ENCODE measurements around the gene ZNF831.

The ZNF831 gene

GRCh38 chr20:59165396-59165795 is 1.8 kb downstream of the ZNF831 start:
- Histone ChIP-seq H3K4me1 (ENCODE audit: low read length) (no peaks in the 10 kb centered on the region), H3K27me3 (replicated peaks; ENCODE audit: insufficient read depth, low read length) (peaks cover 91% of the 10 kb centered on the region)

GRCh38 chr20:59165891-59166709 is 2.5 kb downstream of the ZNF831 start:
- Histone ChIP-seq H3K36me3 (replicated peaks; ENCODE audit: insufficient read depth, low read length) (no peaks in the 10 kb centered on the region), H2AFZ (ENCODE audit: low read length) (no peak overlapping the region), H3F3A (ENCODE audit: insufficient read depth, low read length) (no peaks in the 10 kb centered on the region), H3K4me2 (ENCODE audit: low read depth, low read length) (no peak overlapping the region), H3K9me3 (replicated peaks; ENCODE audit: insufficient read depth, low read length) (no peaks in the 10 kb centered on the region), H3K4me1 (ENCODE audit: low read length) (no peaks in the 10 kb centered on the region), H3K79me2 (ENCODE audit: low read length) (no peaks in the 10 kb centered on the region), H3K27me3 (replicated peaks; ENCODE audit: insufficient read depth, low read length) (peaks cover 89% of the 10 kb centered on the region), H4K20me1 (ENCODE audit: insufficient read depth, low read length) (no peaks in the 10 kb centered on the region), H3K9ac (ENCODE audit: low read length) (no peak overlapping the region), H3K27ac (ENCODE audit: low read length) (no peak overlapping the region), H3K4me3 (ENCODE audit: low read length) (no peak overlapping the region), H3K9me2 (replicated peaks; ENCODE audit: insufficient read depth, low read length) (no peaks in the 10 kb centered on the region)
- no peak for DNase-seq
- TF ChIP-seq EZH2 (optimal IDR thresholded peaks at IDR 0.05; ENCODE audit: low read depth, low read length) (no peak), CTCF (IDR thresholded peaks at IDR 0.05; ENCODE audit: low read length) (no peak), EZH2phosphoT487 (IDR thresholded peaks at IDR 0.05; ENCODE audit: low read length) (no peak)

More at GRCh38 chr20:59165396-59165795, 1.8 kb downstream of the ZNF831 start:
- no peaks in the 10 kb centered on the region for H3K79me2 ChIP-seq (ENCODE audit: low read length)
- H3K27ac ChIP-seq (ENCODE audit: low read length), result no peak overlapping the region
- no peak for TF ChIP-seq CTCF (IDR thresholded peaks at IDR 0.05; ENCODE audit: low read length)
- no peak for TF ChIP-seq EZH2phosphoT487 (IDR thresholded peaks at IDR 0.05; ENCODE audit: low read length)
- TF ChIP-seq EZH2 (optimal IDR thresholded peaks at IDR 0.05; ENCODE audit: low read depth, low read length), result no peak
- no peak overlapping the region for H2AFZ ChIP-seq (ENCODE audit: low read length)
- H3K9me2 ChIP-seq (replicated peaks; ENCODE audit: insufficient read depth, low read length), result no peaks in the 10 kb centered on the region
- H3F3A ChIP-seq (ENCODE audit: insufficient read depth, low read length), result no peaks in the 10 kb centered on the region
- DNase-seq, result no peak
- no peak overlapping the region for H3K4me2 ChIP-seq (ENCODE audit: low read depth, low read length)
- H3K9me3 ChIP-seq (replicated peaks; ENCODE audit: insufficient read depth, low read length), result no peaks in the 10 kb centered on the region
- H3K4me3 ChIP-seq (ENCODE audit: low read length), result no peak overlapping the region
- H3K9ac ChIP-seq (ENCODE audit: low read length), result no peak overlapping the region
- H4K20me1 ChIP-seq (ENCODE audit: insufficient read depth, low read length), result no peaks in the 10 kb centered on the region
- H3K36me3 ChIP-seq (replicated peaks; ENCODE audit: insufficient read depth, low read length), result no peaks in the 10 kb centered on the region

- Histone ChIP-seq H3K27me3 (replicated peaks; ENCODE audit: insufficient read depth, low read length) (peaks cover 75% of the 10 kb centered on the region), H3K9ac (ENCODE audit: low read length) (no peak overlapping the region), H4K20me1 (ENCODE audit: insufficient read depth, low read length) (no peaks in the 10 kb centered on the region), H3K4me1 (ENCODE audit: low read length) (no peaks in the 10 kb centered on the region), H3K4me3 (ENCODE audit: low read length) (no peak overlapping the region), H3K9me3 (replicated peaks; ENCODE audit: insufficient read depth, low read length) (no peaks in the 10 kb centered on the region), H2AFZ (ENCODE audit: low read length) (no peak overlapping the region), H3F3A (ENCODE audit: insufficient read depth, low read length) (no peaks in the 10 kb centered on the region), H3K9me2 (replicated peaks; ENCODE audit: insufficient read depth, low read length) (no peaks in the 10 kb centered on the region), H3K4me2 (ENCODE audit: low read depth, low read length) (no peak overlapping the region), H3K79me2 (ENCODE audit: low read length) (no peaks in the 10 kb centered on the region), H3K36me3 (replicated peaks; ENCODE audit: insufficient read depth, low read length) (no peaks in the 10 kb centered on the region), H3K27ac (ENCODE audit: low read length) (no peak overlapping the region)
- DNase-seq, result no peak
- no peak for TF ChIP-seq EZH2 (optimal IDR thresholded peaks at IDR 0.05; ENCODE audit: low read depth, low read length)
- TF ChIP-seq CTCF (IDR thresholded peaks at IDR 0.05; ENCODE audit: low read length), result no peak
- no peak for TF ChIP-seq EZH2phosphoT487 (IDR thresholded peaks at IDR 0.05; ENCODE audit: low read length)
These were observed 7.1 kb downstream of the ZNF831 start for GRCh38 chr20:59170406-59171349.
